HTR-8/SVneo (cell line): ENCODE measurements around the gene SLC35A3.
"Not testable (repeated sequence)": the region's sequence is repeated elsewhere in the genome, so short reads cannot be mapped to it uniquely, and the experiment has no call there.

Experiments used
- DNase-seq: peaks from one replicate; pipeline ENCODE4 v3.0.0; 2011; ENCODE audit warnings: low spot score, mixed read lengths; ENCODE audit not compliant: insufficient read length
- FAIRE-seq: peaks from 2 replicates; lab custom pipeline; 2011; peaks lifted over from hg19 to GRCh38; lab: Jason Lieb, UNC

Gene SLC35A3

DNA sequence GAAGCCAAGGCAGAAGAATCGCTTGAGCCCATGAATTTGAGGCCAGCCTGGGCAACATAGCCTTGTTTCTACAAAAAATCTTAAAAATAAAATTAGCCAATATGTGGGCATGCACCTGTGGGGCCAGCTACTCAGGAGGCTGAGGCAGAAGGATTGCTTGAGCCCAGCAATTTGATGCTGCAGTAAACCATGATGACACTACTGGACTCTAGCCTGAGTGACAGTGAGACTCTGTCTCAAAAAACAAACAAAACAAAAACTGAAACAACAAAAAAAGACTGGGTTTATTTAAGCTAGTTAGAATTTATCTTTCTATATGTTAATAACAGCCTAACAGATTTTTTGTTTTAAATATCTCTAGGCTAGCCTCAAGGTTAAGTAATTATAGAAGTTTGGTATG, 57.4 kb downstream of the SLC35A3 start:
- DNase-seq (no peak), FAIRE-seq (no peak)

DNA sequence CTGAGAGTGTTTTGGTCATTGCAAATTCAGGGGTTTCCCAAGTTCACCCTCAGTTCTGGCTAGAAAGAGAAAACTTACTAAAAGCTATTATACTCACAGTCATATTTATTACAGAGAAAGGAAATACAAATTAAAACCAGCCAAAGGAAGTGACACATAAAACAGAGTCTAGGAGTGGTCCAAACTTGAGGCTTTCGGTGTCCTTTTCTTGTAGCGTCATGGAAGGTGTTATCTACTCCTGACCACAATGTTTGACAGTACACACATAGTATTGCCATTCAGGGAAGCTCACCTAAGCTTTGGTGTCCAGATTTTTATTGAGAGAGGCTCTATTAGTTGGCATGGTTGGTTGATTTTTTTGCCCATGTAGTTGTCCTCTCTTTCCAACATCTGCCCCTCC, 59.0 kb downstream of the SLC35A3 start:
- DNase-seq (no peak), FAIRE-seq (no peak)

DNA sequence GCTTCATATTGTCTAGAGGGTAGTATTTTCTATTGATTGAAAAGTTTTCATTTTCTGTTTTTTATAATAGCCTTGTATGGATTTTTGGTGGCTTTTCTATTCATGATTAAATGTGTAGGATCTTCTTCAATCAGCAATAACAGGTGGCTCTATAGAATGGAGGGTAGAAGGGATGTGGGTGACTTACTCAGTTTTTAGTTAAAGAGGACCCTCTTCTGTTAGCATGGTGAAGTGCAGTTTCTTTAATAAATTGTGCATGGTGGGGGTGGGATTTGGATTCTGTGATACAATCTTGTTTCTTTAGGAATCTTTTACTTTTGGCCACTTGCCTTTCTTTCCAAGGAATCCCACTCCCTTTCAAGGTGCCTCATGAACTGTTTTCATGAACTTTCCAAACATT, 64.7 kb downstream of the SLC35A3 start:
- DNase-seq, result no peak
- no peak for FAIRE-seq

DNA sequence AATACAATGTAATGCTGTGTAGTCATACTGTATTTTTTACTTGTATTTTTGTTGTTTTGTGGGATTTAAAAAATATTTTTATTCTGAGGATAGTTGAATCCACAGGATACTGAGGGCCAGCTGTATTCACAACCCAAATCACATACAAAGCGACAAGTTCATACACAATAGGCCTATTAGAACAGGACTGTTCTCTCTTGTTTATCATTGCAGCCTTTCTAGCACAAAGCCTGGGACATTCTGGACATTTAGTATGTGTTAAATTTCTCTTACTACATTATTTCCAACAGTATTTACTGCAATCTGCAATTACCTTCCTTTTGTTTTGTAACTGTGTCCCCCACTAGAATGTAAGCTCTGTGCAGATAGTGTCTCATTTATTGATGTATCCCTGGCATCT, 65.4 kb downstream of the SLC35A3 start:
- no peak for FAIRE-seq
- no peak for DNase-seq

DNA sequence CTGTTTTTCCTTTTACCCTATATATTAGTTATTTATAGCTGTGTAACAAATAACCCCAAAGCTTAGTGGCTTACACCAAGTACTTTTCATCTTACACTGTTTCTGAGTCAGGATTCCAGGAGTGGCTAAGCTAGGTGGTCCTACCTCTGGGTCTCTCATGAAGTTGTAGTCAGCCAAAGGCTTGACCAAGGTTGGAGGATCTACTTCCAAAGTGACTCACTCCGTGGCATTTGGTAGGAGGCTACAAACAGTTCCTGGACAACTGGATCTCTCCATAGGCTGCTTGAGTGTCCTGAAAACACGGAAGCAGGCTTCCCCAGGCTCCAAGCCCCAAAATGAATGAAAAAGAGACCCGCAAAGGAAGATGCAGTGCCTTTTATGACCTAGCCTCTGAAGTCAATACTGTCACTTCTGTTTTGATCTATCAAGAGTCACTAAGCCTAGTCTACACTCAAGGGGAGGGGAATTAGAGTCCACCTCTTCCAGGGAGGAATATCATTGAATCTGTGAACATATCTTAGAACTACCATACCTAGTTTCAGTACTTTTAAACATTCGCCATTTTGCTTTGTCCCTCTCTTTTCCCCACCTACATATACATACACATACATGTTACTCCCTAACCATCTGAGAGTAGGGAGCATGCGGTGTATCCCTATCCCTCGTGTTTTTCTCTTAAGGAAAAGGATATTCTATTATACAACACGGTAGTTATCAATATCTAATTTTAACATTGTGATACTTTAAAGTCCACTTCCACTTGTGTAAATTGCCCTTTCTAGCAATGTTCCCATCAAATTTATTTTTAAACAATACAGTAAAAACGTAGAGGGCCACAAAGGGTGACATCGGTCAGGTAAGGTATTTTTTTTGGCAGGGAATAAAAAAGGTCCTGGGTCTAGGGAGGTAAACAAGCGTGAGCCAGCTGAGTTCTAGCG, 67.2 kb downstream of the SLC35A3 start:
- DNase-seq (no peak), FAIRE-seq (no peak)

DNA sequence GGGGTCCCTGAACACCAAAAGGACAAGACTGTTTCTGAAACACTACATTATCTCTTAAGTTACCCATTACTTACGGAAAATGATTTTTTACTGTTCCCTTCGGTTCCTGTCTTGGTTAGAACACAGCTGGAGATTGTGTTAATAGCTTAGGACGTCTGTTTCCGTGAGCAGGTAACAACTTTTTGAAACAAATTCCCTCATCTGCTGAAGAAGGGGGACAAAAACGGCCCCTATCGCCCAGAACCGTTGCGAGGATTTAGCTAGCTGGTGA, 67.8 kb downstream of the SLC35A3 start:
- FAIRE-seq, result no peak

DNA sequence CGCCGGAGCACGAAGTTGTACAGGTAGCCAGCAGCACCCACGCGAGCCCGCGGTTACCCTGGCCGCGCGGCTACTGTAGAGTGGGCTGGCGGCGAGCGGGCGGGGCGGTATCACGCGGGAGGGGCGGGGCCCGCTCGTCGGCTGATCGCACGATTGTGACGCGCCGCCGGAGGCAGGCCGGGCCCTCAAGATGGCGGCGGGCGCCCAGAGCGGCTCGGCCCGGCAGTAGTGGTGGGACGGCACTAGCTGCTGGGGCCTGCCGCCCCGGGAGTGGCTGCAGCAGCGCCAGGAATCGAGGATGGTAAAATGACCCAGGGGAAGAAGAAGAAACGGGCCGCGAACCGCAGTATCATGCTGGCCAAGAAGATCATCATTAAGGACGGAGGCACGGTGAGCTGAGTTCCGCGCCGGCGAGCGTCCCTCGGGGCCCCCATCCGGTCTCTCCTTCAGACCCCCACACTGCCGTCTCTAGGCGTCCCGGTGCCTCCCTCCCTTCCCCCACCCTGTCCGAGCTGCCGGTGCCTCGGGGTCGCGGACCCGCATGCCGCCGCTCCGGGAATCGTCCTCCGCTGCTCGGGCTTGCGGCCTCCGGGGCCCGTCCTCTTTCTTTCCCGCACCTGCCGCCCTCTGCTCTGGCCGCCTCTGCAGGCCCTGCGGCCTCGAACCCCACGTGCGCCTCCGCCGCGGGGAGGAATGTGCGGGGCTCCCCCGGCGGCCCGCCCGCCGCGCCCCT, 68.3 kb downstream of the SLC35A3 start:
- FAIRE-seq (peak; percentile 97), DNase-seq (peak; percentile 67)

More for the DNA sequence above, 67.8 kb downstream of the SLC35A3 start:
- DNase-seq, result no peak

DNA sequence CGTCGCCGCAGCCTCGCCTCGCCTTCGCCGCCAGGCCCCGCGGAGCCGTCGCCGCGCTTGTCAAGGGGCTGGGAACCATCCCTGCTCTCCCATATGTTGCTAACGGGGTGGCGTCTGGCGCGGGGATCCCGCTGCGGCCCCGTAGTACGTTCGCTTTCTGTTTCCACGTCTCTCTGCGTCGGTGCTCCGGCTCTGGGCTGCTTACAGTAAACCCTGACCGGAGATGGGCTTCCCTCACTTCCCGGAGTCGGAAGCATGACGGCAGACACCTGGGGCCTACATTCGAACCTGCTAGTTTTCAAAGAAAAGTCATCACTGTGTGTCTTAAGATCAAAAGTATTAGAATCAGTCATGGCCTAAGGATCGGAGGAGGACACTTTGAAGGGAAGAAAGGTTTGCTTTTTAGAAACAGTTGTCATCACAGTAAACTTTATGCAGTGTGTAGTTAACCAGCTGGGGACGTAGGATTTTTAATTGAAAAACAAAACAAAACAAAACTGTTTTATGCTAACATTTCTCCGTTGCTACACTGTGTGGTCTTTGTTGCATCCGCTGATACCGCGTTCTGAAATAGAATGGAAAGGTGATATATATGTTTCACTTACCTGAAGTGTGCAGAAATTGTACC, 69.0 kb downstream of the SLC35A3 start:
- DNase-seq, result no peak
- no peak for FAIRE-seq

DNA sequence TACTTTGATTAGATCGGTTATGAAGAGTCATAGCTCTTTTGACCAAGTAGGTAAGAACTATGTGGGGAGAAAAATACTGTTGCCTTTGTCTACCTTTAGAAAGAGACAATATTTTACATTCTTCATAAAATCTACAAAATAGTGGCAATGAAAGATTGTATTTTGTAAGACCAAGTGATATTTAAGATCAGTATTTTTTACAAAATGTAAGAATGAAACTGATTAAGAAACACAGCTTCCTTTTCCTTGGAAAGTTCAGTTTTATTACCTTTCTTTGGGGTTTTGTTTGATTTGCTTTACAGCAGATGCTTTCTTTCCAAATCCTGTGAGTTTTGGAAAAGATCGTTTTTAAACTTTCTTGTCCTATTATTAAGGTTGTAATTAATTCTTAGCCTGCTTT, 69.8 kb downstream of the SLC35A3 start:
- FAIRE-seq, result no peak
- no peak for DNase-seq

DNA sequence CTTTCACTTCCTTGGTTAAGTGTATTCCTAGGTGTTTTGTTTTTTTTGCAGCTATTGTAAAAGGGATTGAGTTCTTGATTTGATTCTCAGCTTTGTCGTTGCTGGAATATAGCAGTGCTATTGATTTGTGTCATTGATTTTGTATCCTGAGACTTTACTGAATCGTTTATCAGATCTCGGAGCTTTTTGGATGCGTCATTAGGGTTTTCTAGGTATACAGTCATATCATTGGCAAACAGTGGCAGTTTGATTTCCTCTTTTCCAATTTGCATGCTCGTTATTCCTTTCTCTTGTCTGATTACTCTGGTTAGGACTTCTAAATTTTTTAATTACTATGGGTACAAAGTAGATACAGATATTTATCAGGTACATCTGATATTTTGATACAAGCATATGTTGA, 75.4 kb downstream of the SLC35A3 start:
- FAIRE-seq (no peak), DNase-seq (no peak)

DNA sequence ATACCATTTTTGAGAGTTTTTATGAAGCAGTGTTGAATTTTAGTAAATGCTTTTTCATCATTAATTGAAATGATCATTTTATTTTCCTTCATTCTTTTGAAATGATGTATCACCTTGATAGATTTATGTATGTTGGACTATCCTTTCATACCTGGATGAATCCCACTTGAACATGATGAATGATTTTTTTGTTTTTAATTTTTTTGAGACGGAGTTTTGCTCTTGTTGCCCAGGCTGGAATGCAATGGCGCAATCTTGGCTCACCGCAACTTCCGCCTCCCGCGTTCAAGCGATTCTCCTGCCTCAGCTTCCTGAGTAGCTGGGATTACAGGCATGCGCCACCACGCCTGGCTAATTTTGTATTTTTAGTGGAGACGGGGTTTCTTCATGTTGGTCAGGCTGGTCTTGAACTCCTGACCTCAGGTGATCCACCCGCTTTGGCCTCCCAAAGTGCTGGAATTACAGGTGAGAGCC, 77.5 kb downstream of the SLC35A3 start:
- FAIRE-seq, DNase-seq: not testable (repeated sequence)

DNA sequence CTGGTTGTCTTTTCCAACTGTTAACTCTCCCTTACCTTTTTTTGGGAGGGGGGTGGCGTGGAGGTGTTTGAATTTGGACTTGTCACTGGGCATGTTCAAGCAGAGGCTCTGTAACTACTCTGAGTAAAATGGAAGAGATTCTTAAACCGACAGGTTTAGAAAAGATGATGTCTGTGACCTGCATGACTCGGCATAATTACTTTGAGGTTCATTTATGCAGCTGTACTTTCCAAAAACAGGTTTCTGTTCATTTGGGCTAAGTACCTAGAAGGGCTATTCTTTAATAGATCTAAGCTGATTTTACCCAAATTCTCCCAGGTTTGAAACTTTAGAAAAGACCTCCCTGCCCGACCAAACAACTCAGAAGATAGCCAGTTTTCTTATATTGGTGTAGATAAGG, 80.3 kb downstream of the SLC35A3 start:
- DNase-seq, result no peak
- no peak for FAIRE-seq

DNA sequence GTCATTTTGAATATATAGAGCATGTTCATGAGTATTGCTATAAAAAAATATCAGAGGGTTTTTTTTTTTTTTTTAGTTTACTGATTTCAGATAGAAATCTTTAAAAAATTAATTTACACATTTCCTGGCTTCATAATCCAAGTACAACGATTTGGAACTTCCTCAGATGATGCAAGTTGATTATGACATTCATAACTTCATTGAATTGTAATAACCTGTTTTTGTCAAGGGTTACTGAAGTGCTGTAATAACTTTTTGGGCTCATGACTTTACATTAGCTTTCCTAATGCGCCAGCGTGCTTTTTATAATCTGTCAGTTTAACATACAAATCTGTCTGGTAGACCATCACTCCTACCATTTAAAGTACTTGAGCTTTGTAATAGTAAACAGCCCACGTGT, 81.6 kb downstream of the SLC35A3 start:
- FAIRE-seq (no peak), DNase-seq (no peak)

DNA sequence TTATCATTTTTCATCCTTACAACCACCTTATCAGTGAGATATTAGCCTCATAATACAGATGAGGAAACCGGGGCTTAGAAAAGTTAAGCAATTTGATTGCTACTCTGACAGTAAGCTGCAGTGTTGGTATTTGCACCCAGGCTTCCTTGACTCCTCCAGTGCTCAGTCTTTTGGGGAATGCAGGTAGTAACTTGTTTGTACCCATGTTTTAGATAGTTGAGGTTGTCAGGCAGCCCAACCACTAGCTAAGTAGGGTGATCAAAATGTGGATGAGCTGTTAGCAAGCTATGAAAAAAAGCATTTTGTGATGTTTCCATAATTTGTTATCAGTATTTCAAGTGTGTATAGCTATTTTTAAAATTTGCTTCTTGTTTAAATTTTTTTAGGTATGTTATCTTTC, 82.1 kb downstream of the SLC35A3 start:
- DNase-seq, result no peak
- FAIRE-seq, result no peak

DNA sequence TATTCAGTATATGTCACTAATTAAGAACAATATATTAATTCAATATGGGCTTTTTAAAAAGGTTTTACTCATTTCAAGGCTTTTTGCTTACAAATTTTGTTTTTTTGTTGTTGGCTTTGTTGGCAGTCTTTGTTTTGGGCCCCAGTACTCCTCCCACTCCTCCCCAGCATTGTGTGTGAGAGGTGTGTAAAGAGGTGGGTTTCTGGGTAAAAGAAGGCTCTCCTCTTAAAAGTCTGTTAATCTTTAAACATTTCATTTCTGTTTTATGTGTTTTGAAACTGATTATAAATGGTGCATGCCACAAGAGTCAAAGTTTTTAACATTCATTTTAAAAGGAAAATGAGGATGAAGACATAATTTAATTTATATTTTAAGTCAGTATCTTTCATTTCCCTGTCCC, 83.3 kb downstream of the SLC35A3 start:
- FAIRE-seq, result no peak
- no peak for DNase-seq

DNA sequence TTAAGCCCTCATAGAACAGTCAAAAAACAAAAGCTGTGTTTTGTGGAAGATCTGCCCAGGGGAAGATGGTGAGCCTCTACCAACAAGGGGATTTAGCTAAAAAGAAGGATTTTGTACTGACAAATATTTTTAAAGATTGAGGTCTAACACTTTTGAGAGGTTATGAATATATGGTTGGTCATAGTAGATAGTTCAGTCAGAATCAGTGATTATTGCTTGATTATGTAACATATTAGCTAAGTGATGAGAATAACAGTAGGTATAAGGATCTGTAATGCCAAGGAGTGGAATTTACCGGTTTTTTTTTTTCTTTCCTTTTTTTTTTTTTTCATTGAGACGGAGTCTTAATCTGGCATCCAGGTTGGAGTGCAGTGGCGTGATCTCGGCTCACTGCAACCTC, 83.9 kb downstream of the SLC35A3 start:
- FAIRE-seq (no peak), DNase-seq (no peak)

DNA sequence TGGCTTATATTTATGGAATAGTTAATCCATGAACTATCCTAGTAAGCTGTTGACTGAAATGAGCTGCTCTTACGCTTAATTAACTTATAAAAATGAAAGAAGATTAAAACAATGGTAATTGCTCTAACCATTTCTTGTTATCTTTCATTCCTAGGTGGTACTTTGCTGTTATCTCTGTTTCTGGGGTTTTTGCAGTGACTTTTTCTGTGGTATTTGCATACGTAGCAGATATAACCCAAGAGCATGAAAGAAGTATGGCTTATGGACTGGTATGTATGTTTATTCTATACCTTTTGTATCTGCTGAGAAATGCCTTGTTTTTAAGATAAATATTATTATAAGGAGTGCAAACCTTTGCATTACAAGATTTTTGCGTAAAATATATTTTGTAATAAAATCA, 91.9 kb downstream of the SLC35A3 start:
- FAIRE-seq (no peak), DNase-seq (no peak)

DNA sequence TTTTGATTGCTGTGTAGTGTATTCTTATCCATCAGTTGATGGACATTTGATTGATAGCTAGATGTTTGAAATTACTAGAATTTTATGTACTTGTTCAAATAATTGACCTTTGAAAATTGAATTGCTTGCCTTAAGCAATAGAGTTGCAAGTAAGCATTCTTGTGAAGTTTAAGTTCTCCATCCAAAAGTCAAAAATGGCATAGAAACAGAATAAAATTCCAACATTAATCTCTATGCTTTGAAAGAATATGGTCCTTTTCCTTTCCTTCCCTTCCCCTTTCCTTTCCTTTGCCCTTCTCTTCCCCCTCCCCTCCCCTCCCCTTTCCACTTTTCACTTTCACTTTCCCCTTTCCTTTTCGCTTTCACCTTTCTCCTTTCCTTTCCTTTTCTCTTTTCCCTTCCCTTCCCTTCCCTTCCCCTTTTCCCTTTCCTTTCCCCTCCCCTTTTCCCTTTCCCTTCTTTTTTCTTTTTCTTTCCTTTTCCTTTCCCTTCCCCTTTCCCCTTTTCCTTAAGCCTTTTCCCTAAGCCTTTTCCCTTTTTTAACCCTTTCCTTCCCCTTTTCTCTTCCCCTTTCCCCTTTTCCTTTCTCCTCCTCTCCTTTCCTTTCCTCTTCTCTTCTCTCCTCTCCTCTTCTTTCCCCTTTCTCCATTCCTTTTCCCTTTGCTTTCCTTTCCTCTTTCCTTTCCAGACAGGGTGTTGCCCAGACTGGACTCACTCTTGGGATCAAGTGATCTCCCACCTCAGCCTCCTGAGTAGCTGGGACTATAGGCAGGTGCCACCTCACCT, 95.6 kb downstream of the SLC35A3 start:
- FAIRE-seq (no peak), DNase-seq (no peak)

DNA sequence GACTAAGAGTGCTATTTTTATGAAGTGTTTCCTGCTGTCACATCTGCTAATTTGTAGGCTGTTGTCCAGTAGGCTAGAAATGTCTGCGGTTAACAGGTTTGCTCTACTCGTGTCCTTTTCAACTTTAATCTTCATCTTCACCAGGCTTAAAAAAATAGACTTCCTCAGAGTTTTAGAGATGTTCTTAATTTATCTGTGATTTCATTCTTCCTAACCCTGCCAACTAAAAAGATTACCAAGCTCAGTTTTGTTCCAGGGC, 96.1 kb downstream of the SLC35A3 start:
- DNase-seq, result no peak
- no peak for FAIRE-seq

DNA sequence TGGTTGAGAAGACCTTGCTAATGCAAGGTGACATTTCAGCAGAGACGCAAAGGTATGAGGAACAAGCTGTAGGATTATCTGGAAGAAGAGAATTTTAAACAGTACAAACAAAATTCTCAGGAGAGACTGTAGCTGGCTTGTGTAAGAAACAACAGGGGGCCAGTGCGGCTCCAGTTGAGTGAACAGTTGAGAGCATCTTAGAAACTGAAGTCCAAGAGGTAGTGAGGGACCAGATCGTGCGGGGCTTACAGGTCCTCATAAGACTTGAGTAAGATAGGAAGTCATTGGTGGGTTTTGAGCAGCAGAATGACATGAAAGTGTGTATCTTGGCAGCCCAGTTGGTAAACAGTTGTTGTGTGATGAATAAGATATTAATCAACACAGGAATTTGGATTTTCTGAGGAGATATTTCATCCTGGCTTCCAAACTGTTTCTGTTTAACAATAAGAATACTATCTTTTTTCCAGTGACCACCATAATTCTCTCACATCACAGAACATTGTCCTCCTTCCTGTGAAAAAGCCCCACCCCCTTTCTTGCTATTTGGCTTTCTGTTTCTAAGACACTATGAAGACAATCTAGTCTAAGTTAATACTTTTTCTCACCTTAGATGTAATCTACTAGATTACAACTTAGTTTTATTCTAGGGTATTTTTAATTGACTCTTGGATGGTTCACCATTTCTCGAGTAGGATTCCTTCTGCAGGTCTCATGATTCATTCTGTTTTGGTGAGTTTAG, 100.6 kb downstream of the SLC35A3 start:
- FAIRE-seq, result no peak

More for the DNA sequence above, 100.6 kb downstream of the SLC35A3 start:
- no peak for DNase-seq
